DND-41 (cell line): ENCODE results near the gene EMC10.

Experiments
- ATAC-seq: fragments of 200-7000 bp; cut with Tn5 transposase; 3 replicates; pipeline ENCODE4 v1.9.1; 2021; ENCODE audit warnings: low read depth; ENCODE audit not compliant: insufficient read depth
- DNase-seq: peaks from one replicate; pipeline ENCODE4 v3.0.0-alpha.2; 2020
- H2AFZ ChIP-seq: 2 replicates; pipeline ENCODE4 v1.6.0; 2012; ENCODE audit warnings: low read depth, low read length
- H3K27ac ChIP-seq: 2 replicates; pipeline ENCODE4 v1.5.1; 2012; ENCODE audit warnings: low read length, inconsistent platforms
- H3K27me3 ChIP-seq: fragments of 200-600 bp; sonication (generic); 2 replicates; pipeline ENCODE4 v1.6.0; 2012; ENCODE audit warnings: low read length, mild to moderate bottlenecking, inconsistent platforms; ENCODE audit not compliant: insufficient read depth, poor library complexity
- H3K36me3 ChIP-seq: 2 replicates; pipeline ENCODE4 v1.5.1; 2012; ENCODE audit warnings: low read length, inconsistent platforms; ENCODE audit not compliant: insufficient read depth
- H3K4me1 ChIP-seq: 2 replicates; pipeline ENCODE4 v1.5.1; 2012; ENCODE audit warnings: mild to moderate bottlenecking, low read length; ENCODE audit not compliant: insufficient read depth
- H3K4me2 ChIP-seq: 2 replicates; pipeline ENCODE4 v1.6.0; 2012; ENCODE audit warnings: mild to moderate bottlenecking, moderate library complexity, low read length, inconsistent platforms; ENCODE audit not compliant: insufficient read depth
- H3K4me3 ChIP-seq, 2 experiments: fragments of 200-600 bp in 1 of 2; shearing (Covaris generic) in 1 of 2; 2 replicates each; pipeline ENCODE4 v1.5.1; 2012 to 2016; ENCODE audit warnings: inconsistent platforms in 2 of 2, low read length in 2 of 2, mild to moderate bottlenecking in 2 of 2, low read depth in 1 of 2, moderate library complexity in 1 of 2
- H3K79me2 ChIP-seq: 2 replicates; pipeline ENCODE4 v1.6.0; 2012; ENCODE audit warnings: low read length, inconsistent platforms; ENCODE audit not compliant: insufficient read depth
- H3K9ac ChIP-seq: 2 replicates; pipeline ENCODE4 v1.6.0; 2012; ENCODE audit warnings: low read depth, mild to moderate bottlenecking, inconsistent platforms, low read length, moderate library complexity
- H3K9me3 ChIP-seq: 2 replicates; pipeline ENCODE4 v1.5.1; 2012; ENCODE audit warnings: low read length, moderate library complexity, mild to moderate bottlenecking, inconsistent platforms; ENCODE audit not compliant: insufficient read depth, severe bottlenecking
- H4K20me1 ChIP-seq: 2 replicates; pipeline ENCODE4 v1.6.0; 2012; ENCODE audit warnings: low read length; ENCODE audit not compliant: insufficient read depth
- CTCF ChIP-seq: IDR thresholded peaks from 2 replicates; pipeline ENCODE4 v1.5.1; 2012; ENCODE audit warnings: borderline replicate concordance, low read length, moderate library complexity, mild to moderate bottlenecking; ENCODE audit not compliant: poor library complexity, severe bottlenecking; ENCODE audit errors: extremely low read depth
- EZH2 ChIP-seq: IDR thresholded peaks from 3 replicates; pipeline ENCODE4 v1.6.1; 2012; ENCODE audit warnings: borderline replicate concordance, low read depth, mild to moderate bottlenecking, moderate library complexity, low read length, inconsistent platforms; ENCODE audit not compliant: severe bottlenecking

The EMC10 gene

GRCh38 chr19:50505856-50506611 lies 29.7 kb downstream of the EMC10 start:
- ATAC-seq (no peak), DNase-seq (no peak)
- no peaks in the 10 kb centered on the region for H3K27me3 ChIP-seq

GRCh38 chr19:50506700-50507099 lies 30.4 kb downstream of the EMC10 start:
- H3K27ac ChIP-seq, result no peak overlapping the region
- no peak overlapping the region for H3K9ac ChIP-seq
- ATAC-seq (no peak), DNase-seq (no peak)
- no peak for TF ChIP-seq EZH2
- TF ChIP-seq CTCF, result no peak
- no peak overlapping the region for H2AFZ ChIP-seq
- peaks cover 6% of the 10 kb centered on the region; the same call in 1 of the 2 replicates for H3K79me2 ChIP-seq
- no peaks in the 10 kb centered on the region for H3K9me3 ChIP-seq
- no peak overlapping the region for H3K4me2 ChIP-seq
- peaks cover 14% of the 10 kb centered on the region for H3K4me1 ChIP-seq
- H3K27me3 ChIP-seq, result no peaks in the 10 kb centered on the region
- H3K36me3 ChIP-seq, result no peaks in the 10 kb centered on the region
- H3K4me3 ChIP-seq, result no peak overlapping the region
- H4K20me1 ChIP-seq, result no peaks in the 10 kb centered on the region

More at GRCh38 chr19:50505856-50506611, 29.7 kb downstream of the EMC10 start:
- TF ChIP-seq EZH2, result no peak
- TF ChIP-seq CTCF, result no peak
- H2AFZ ChIP-seq, result no peak overlapping the region
- no peaks in the 10 kb centered on the region for H4K20me1 ChIP-seq
- H3K9ac ChIP-seq, result no peak overlapping the region
- H3K9me3 ChIP-seq, result no peaks in the 10 kb centered on the region
- H3K36me3 ChIP-seq, result no peaks in the 10 kb centered on the region
- peaks cover 6% of the 10 kb centered on the region; the same call in 1 of the 2 replicates for H3K79me2 ChIP-seq
- no peak overlapping the region for H3K27ac ChIP-seq
- no peak overlapping the region for H3K4me2 ChIP-seq
- H3K4me3 ChIP-seq, result no peak overlapping the region
- H3K4me1 ChIP-seq, result peaks cover 10% of the 10 kb centered on the region

- DNase-seq (no peak), ATAC-seq (no peak)
- Histone ChIP-seq H3K4me3 (no peak overlapping the region), H3K27ac (no peak overlapping the region), H3K4me1 (peaks cover 21% of the 10 kb centered on the region), H3K36me3 (no peaks in the 10 kb centered on the region), H2AFZ (no peak overlapping the region), H3K9ac (no peak overlapping the region), H3K27me3 (no peaks in the 10 kb centered on the region), H3K9me3 (no peaks in the 10 kb centered on the region), H3K79me2 (peaks cover 6% of the 10 kb centered on the region; the same call in 1 of the 2 replicates), H3K4me2 (no peak overlapping the region), H4K20me1 (no peaks in the 10 kb centered on the region)
- TF ChIP-seq EZH2 (no peak), CTCF (no peak)
Observed at GRCh38 chr19:50507376-50507775, 31.1 kb downstream of the EMC10 start.

GRCh38 chr19:50508843-50509190 lies 32.5 kb downstream of the EMC10 start:
- H3K9ac ChIP-seq, result no peak overlapping the region
- no peak overlapping the region for H2AFZ ChIP-seq
- H3K27ac ChIP-seq, result no peak overlapping the region
- peaks cover 21% of the 10 kb centered on the region for H3K4me1 ChIP-seq
- no peak overlapping the region for H3K4me2 ChIP-seq
- no peaks in the 10 kb centered on the region for H3K36me3 ChIP-seq
- no peak for DNase-seq
- no peak overlapping the region for H3K4me3 ChIP-seq
- TF ChIP-seq EZH2 (no peak), CTCF (no peak)
- ATAC-seq, result no peak
- H3K9me3 ChIP-seq, result no peaks in the 10 kb centered on the region
- H3K79me2 ChIP-seq, result peaks cover 6% of the 10 kb centered on the region; the same call in 1 of the 2 replicates
- no peaks in the 10 kb centered on the region for H3K27me3 ChIP-seq
- H4K20me1 ChIP-seq, result no peaks in the 10 kb centered on the region
